Keratinocyte (primary cell): ENCODE data around the gene KAT6B. TPM values are rescaled to one million over a fixed set of nuclear protein-coding genes. Genes with fewer than 3 reads are reported as not detected.

Experiments
- DNase-seq: peaks from one replicate; pipeline ENCODE4 v3.0.0-alpha.2; 2011; ENCODE audit warnings: low read depth, missing footprints, low spot score
- FAIRE-seq: peaks from 2 replicates; lab custom pipeline; 2011; peaks lifted over from hg19 to GRCh38; lab: Jason Lieb, UNC
- H2AFZ ChIP-seq: 2 replicates; pipeline ENCODE4 v1.6.0; 2012; ENCODE audit warnings: low read length, control low read depth, inconsistent platforms; ENCODE audit not compliant: control insufficient read depth
- H3K27ac ChIP-seq: 2 replicates; pipeline ENCODE4 v1.5.1; 2011; ENCODE audit warnings: low read length; ENCODE audit not compliant: control insufficient read depth, insufficient read depth
- H3K27me3 ChIP-seq: 3 replicates; pipeline ENCODE4 v1.6.0; 2011; ENCODE audit warnings: low read length; ENCODE audit not compliant: control insufficient read depth, insufficient read depth; ENCODE audit errors: extremely low read depth
- H3K36me3 ChIP-seq, 2 experiments: 2 replicates in 1 of 2; 3 replicates in 1 of 2; pipeline ENCODE4 v1.5.1; 2011; ENCODE audit warnings: low read length in 2 of 2, mild to moderate bottlenecking in 1 of 2; ENCODE audit not compliant: control insufficient read depth in 2 of 2, insufficient read depth in 2 of 2; ENCODE audit errors: extremely low read depth in 1 of 2
- H3K4me1 ChIP-seq: 3 replicates; pipeline ENCODE4 v1.5.1; 2011; ENCODE audit warnings: low read length; ENCODE audit not compliant: control insufficient read depth, insufficient read depth; ENCODE audit errors: extremely low read depth
- H3K4me2 ChIP-seq: 3 replicates; pipeline ENCODE4 v1.6.0; 2011; ENCODE audit warnings: low read depth, low read length; ENCODE audit not compliant: control insufficient read depth, insufficient read depth; ENCODE audit errors: extremely low read depth
- H3K4me3 ChIP-seq, 3 experiments: fragments of 200-600 bp in 1 of 3; sonication (generic) in 1 of 3; 2 replicates in 2 of 3; 3 replicates in 1 of 3; pipeline ENCODE4 v1.5.1; 2011 to 2016; ENCODE audit warnings: low read length in 3 of 3, mild to moderate bottlenecking in 3 of 3, control low read depth in 2 of 3, inconsistent platforms in 1 of 3, low read depth in 1 of 3, mixed read lengths in 1 of 3, mixed run types in 1 of 3, moderate library complexity in 1 of 3; ENCODE audit not compliant: control insufficient read depth in 2 of 3, insufficient read depth in 2 of 3; ENCODE audit errors: extremely low read depth in 1 of 3
- H3K79me2 ChIP-seq: 2 replicates; pipeline ENCODE4 v1.6.0; 2012; ENCODE audit warnings: low read length; ENCODE audit not compliant: control insufficient read depth, insufficient read depth
- H3K9ac ChIP-seq: 3 replicates; pipeline ENCODE4 v1.6.0; 2011; ENCODE audit warnings: low read length; ENCODE audit not compliant: control insufficient read depth, insufficient read depth; ENCODE audit errors: extremely low read depth
- H3K9me1 ChIP-seq: 3 replicates; pipeline ENCODE4 v1.6.0; 2011; ENCODE audit warnings: low read length; ENCODE audit not compliant: control insufficient read depth, insufficient read depth; ENCODE audit errors: extremely low read depth
- H3K9me3 ChIP-seq: 2 replicates; pipeline ENCODE4 v1.5.1; 2012; ENCODE audit warnings: low read depth, low read length; ENCODE audit not compliant: control insufficient read depth
- H4K20me1 ChIP-seq: 3 replicates; pipeline ENCODE4 v1.6.0; 2011; ENCODE audit warnings: low read length; ENCODE audit not compliant: control insufficient read depth, insufficient read depth; ENCODE audit errors: extremely low read depth
- CTCF ChIP-seq, 3 experiments: IDR thresholded peaks in 1 of 3; conservative IDR thresholded peaks in 1 of 3; optimal IDR thresholded peaks in 1 of 3; 2 replicates in 2 of 3; 3 replicates in 1 of 3; pipeline versions ENCODE3 to v1.5.1; 2011; ENCODE audit warnings: low read length in 3 of 3, mild to moderate bottlenecking in 3 of 3, moderate library complexity in 2 of 3, control low read depth in 1 of 3, inconsistent platforms in 1 of 3; ENCODE audit not compliant: insufficient read depth in 2 of 3; ENCODE audit errors: extremely low read depth in 1 of 3
- EZH2 ChIP-seq: IDR thresholded peaks from one replicate; pipeline ENCODE4 v1.6.1; 2012; ENCODE audit warnings: inconsistent platforms, mild to moderate bottlenecking, low read length, moderate library complexity
- dilution Hi-C: fragments of 300-500 bp; cut with MboI; formaldehyde crosslinking; loops from one replicate; pipeline ENCODE4 v1.7.0; 2020; ENCODE audit warnings: low sequenced_read_pairs; ENCODE audit not compliant: extremely low pct_ligation_motif_present
- polyA plus RNA-seq, 5 experiments: library from polyadenylated mRNA; depleted of rRNA in 3 of 5; stranded (reverse) in 3 of 5; stranded (forward) in 1 of 5; unstranded in 1 of 5; fragments of >200 nt; gene quantifications; 1 replicate in 1 of 5; 2 replicates in 3 of 5; 3 replicates in 1 of 5; pipeline versions ENCODE4 v1.2.1 to v1.2.3, GENCODE V29; 2011 to 2012; ENCODE audit warnings: missing spikeins in 2 of 5, low read depth in 1 of 5, low replicate concordance in 1 of 5

Gene KAT6B
- polyA plus RNA-seq, 1 donor (not counting 4 experiments of a cell fraction or from before 2014, with no cell fraction given), result 2.9 TPM

- Histone ChIP-seq H3K79me2 (no peaks in the 10 kb centered on the region), H3K36me3 (no peaks in the 10 kb centered on the region), H3K4me1 (no peaks in the 10 kb centered on the region), H3K9me1 (no peaks in the 10 kb centered on the region), H3K9me3 (no peaks in the 10 kb centered on the region), H3K27ac (no peak overlapping the region), H3K4me2 (no peak overlapping the region), H3K27me3 (no peaks in the 10 kb centered on the region), H2AFZ (no peak overlapping the region), H3K4me3 (no peak overlapping the region), H4K20me1 (no peaks in the 10 kb centered on the region), H3K9ac (no peak overlapping the region)
- TF ChIP-seq EZH2, result no peak
- TF ChIP-seq CTCF (optimal IDR thresholded peaks at IDR 0.05 in 1 of 3, IDR thresholded peaks at IDR 0.05 in 1 of 3, conservative IDR thresholded peaks at IDR 0.05 in 1 of 3; ENCODE audit: extremely low read depth in 1 of 3, insufficient read depth in 2 of 3, low read length in 3 of 3), result no peak
- DNase-seq (no peak), FAIRE-seq (no peak)
- dilution Hi-C loops, result no loop called here
These were observed 174.4 kb downstream of the KAT6B start for GRCh38 chr10:75000748-75001321.

- H3K27ac ChIP-seq, result no peak overlapping the region
- dilution Hi-C loops, result no loop called here
- no peak overlapping the region for H3K4me3 ChIP-seq
- no peak for TF ChIP-seq CTCF (optimal IDR thresholded peaks at IDR 0.05 in 1 of 3, IDR thresholded peaks at IDR 0.05 in 1 of 3, conservative IDR thresholded peaks at IDR 0.05 in 1 of 3; ENCODE audit: extremely low read depth in 1 of 3, insufficient read depth in 2 of 3, low read length in 3 of 3)
- TF ChIP-seq EZH2, result no peak
- H3K9ac ChIP-seq, result no peak overlapping the region
- no peak for FAIRE-seq
- no peaks in the 10 kb centered on the region for H3K9me3 ChIP-seq
- DNase-seq, result no peak
- H4K20me1 ChIP-seq, result no peaks in the 10 kb centered on the region
- H3K79me2 ChIP-seq, result no peaks in the 10 kb centered on the region
- no peaks in the 10 kb centered on the region for H3K4me1 ChIP-seq
- H3K4me2 ChIP-seq, result no peak overlapping the region
- H3K27me3 ChIP-seq, result no peaks in the 10 kb centered on the region
- H3K9me1 ChIP-seq, result no peaks in the 10 kb centered on the region
- no peaks in the 10 kb centered on the region for H3K36me3 ChIP-seq
- H2AFZ ChIP-seq, result no peak overlapping the region
These were observed 175.4 kb downstream of the KAT6B start for GRCh38 chr10:75001715-75002350.
